Non-pigmented ciliary epithelial cell (primary cell): Measurements from ENCODE around the gene FANCI.
"Not testable (repeated sequence)": the region's sequence is repeated elsewhere in the genome, so short reads cannot be mapped to it uniquely, and the experiment has no call there.

Experiments used
- DNase-seq: peaks from one replicate; pipeline ENCODE4 v3.0.0-alpha.2; 2010; ENCODE audit warnings: low read depth

FANCI gene

GRCh38 chr15:89225588-89225987, 18.2 kb upstream of the FANCI start:
- DNase-seq: no peak

GRCh38 chr15:89226359-89227221, 17.2 kb upstream of the FANCI start:
- DNase-seq: no peak

GRCh38 chr15:89227425-89227824, 16.4 kb upstream of the FANCI start:
- DNase-seq: no peak

DNA sequence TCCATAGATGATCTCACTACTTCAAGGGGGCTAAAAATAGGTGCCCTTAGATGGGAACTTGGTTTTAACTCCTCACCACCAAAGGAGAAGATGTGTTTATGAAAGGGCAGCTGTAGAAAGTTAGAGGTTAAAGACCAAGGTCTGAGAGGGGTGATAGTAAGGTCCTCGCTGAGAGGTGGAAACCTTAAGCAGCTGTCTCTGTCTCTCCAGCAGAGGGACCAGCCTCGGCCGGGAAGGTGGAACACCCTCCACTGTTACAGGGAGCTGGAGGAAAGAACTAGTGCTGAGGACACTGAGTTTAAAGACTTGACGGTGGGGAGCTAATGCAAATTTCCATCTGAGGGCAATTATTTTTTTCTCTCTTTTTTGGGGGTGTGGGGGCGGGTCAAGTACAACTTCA, 13.5 kb upstream of the FANCI start:
- DNase-seq: no peak

DNA sequence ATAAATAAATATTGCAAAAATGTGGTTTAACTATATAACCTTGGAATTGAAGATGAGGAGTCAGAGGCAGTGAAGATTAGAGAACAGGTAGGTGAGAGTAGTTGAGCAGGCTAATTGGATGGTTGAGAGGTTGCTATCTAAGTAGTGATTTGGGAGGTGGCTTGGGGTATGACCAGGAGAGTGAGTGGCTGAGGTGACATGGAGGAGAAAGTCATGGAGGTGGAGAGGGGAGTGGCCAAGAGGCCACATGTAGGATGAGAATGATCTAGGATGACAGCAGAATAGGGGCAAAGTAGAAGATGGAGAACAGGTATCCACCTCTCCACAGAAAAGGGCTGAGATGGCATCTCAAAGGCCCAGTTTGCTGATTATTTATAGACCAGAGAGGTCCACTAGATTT, 11.9 kb upstream of the FANCI start:
- DNase-seq: no peak

DNA sequence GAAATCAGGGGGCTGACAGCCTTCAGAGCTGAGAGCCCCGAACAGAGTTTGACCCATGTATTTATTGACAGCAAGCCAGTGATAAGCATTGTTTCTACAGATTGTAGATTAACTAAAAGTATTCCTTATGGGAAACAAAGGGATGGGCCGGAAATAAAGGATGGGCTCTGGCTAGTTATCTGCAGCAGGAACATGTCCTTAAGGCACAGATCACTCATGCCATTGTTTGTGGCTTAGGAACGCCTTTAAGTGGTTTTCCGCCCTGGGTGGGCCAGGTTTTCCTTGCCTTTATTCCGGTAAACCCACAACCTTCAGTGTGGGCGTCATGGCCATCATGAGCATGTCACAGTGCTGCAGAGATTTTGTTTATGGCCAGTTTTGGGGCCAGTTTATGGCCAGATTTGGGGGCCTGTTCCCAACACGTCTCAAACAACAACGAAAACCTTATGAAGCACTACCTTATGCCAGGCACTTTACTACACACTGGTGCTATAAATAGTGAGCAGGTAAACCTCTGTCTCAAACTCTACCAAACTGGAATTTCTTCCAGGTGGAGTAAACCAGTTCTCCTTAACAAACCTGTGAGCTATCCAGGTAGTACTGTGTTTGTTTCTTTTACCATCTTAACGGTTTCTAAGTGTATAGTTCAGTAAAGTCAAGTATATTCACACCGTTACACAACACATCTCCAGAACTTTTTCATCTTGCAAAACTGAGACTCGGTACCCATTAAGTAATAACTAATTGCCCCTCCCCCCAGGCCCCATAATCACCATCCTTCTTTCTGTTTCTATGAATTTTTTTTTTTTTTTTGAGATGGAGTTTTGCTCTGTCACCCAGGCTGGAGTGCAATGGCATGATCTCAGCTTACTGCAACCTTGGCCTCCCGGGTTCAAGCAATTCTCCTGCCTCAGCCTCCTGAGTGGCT, 3.6 kb upstream of the FANCI start:
- DNase-seq: not testable (repeated sequence)

DNA sequence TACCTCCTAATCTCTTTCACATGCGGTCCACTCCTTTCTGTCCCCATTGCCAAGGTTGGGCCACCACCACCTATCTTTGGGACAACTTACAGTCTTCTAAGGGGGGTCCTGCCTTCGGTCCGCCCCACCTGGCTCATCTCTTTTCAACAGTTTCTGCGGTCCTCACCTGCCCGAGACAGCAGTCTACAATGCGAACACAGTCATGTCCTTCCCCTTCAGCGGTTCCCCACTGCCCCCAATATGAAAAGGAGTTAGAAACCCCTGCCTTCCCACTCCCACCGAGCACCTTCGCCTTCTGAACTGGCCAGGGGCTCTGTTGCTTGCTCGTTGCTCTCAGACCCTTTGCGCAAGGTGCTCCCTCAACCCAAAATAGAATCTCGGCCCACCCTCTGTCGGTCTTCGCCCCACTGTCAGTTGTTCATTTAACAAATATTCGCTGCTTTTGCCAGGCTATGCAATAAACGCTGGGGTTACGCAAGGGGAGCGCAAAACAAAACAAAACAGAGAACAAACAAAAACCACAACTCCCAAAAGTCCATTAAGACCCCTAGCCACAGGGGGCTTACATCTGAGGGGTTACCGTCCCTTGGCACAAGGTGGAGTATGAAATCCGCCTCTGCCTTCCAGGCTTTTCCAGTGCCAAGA, 611 bp upstream of the FANCI start:
- DNase-seq: no peak

- DNase-seq: no peak
Observed at GRCh38 chr15:89244574-89244903, 760 bp downstream of the FANCI start.

GRCh38 chr15:89247446-89247845, 3.7 kb downstream of the FANCI start:
- DNase-seq: no peak

DNA sequence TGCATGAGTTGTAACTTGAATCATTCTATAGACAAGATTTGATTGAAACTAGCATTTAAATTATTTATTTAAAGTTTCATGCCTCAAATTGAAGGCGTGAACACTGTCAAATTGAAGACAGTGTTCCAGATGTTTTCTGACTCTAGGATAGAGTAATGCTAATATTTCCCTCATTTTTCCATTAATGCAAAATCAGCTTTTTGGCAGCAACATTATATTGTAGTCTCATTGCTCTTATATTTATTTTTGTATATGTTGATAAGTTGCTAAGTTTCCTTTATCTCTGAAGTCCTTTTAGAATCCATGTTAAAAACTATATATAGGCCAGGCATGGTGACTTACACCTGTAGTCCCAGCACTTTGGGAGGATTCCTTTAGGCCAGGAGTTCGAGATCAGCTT, 4.8 kb downstream of the FANCI start:
- DNase-seq: no peak

DNA sequence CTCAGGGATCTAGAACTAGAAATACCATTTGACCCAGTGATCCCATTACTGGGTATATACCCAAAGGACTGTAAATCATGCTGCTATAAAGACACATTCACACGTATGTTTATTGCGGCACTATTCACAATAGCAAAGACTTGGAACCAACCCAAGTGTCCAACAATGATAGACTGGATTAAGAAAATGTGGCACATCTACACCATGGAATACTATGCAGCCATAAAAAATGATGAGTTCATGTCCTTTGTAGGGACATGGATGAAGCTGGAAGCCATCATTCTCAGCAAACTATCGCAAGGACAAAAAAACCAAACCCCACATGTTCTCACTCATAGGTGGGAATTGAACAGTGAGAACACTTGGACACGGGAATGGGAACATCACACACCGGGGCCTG, 6.4 kb downstream of the FANCI start:
- DNase-seq: not testable (repeated sequence)

DNA sequence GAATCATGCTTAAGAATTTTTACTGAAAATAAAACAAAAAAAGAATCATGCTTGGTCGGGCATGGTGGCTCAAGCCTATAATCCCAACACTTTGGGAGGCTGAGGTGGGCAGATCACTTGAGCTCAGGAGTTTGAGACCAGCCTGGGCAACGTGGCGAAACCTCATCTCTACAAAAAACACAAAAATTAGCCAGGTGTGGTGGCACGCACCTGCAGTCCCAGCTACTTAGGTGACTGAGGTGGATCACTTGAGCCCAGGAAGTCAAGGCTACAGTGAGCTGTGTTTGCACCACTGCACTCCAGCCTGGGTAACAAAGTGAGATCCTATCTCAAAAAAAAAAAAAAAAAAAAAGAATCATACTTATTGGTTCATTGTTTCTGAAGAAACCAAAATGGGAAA, 33.5 kb downstream of the FANCI start:
- DNase-seq: not testable (repeated sequence)

DNA sequence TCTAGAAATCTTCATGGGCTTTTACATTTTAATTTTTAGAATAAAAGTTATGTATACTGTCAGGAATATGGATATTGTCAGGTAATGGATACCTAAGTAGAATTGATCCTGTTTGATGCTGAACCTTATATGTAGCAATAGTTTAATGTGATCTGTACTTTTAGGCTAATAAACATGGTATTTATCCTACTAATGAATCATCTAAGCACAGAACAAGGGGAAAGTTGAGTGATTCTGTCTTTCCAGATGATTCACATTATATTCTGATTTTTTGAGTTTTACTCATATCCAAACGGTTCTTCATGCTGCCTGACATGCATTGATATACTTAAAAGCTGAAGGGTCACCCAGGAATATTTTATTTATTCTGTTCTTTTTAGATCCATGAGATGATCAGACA, 34.5 kb downstream of the FANCI start:
- no peak for DNase-seq

DNA sequence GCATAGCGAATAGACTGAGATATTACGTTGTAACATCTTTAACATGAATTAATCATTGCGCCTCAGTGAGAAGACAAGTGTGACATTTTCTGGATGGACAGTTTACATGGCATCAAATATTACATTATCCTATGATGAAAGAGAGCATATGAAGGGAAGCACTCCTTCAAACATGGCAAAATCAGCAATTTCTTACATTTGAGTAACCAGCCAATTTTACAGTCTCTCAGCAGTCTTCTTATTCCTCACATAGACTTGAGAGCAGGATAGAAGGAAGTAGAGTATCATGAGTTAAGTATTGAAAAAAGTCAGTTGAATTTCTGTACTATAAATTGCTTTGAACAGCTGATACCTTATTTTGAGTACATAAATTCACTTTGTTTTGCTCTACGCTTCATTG, 38.9 kb downstream of the FANCI start:
- DNase-seq: no peak

DNA sequence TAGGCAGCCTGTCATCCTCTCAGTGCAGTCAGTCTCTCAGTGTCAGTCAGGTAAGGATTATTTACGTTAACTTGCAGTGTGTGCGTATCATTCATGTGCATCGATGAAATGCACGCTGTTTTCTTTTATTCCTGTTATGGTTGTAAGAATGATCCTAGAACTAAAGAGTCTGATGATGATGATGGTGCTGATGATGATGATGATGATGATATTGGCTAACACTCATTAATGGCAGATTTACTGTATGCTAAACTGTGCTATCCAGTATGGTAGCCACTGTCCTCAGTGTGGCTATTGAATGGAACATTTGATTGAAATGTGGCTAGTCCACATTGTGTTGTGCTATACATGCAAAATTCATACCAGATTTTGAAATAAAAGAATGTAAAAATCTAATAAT, 39.4 kb downstream of the FANCI start:
- DNase-seq: no peak

- DNase-seq: no peak
Observed at GRCh38 chr15:89291934-89292438, 48.2 kb downstream of the FANCI start.

- no peak for DNase-seq
Observed at GRCh38 chr15:89293012-89293411, 49.2 kb downstream of the FANCI start.

DNA sequence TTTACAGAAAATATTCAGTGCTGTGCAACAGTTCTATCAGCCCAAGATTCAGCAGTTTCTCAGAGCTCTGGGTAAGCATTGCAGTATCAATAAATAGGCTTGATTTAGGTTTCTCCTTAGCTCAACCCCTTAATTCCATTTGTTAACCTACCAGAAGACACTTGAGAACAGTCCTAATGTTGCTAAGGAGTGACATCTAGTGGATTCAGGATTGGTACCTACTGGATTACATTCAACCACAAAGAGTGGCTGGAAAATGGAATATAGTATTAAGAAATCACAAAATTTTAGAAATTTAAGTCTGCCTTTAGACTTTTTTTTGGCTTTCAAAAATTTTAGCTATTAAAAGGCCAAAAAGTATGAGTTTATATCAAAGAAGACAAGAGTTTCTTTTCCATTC, 56.1 kb downstream of the FANCI start:
- peak; percentile 34 for DNase-seq

- DNase-seq: no peak
Observed at GRCh38 chr15:89301304-89302089, 57.7 kb downstream of the FANCI start.

DNA sequence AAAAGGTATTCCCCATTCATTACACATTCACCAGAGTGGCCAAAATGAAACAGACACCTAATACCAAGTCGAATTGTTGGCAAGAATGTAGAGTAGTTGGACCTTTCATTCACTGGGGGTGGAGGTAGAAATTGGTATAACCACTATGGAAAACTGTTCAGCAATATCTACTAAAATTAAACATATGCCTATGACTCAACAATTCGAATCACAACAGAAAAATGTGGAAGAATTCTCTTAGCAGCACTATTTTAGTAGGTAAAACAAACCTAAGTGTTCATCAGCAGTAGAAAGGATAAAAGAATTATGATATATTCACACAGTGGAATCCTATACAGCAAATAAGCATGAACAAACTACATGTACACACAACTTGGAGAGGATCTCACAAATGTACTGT, 60.2 kb downstream of the FANCI start:
- no peak for DNase-seq

GRCh38 chr15:89305395-89305794, 61.6 kb downstream of the FANCI start:
- DNase-seq: no peak
